VCaP (cell line): ENCODE results near the gene RPL19.

Experiments used
- H3K27ac ChIP-seq: fragments of 450-650 bp; 2 replicates; pipeline ENCODE4 v1.5.1; 2017
- TF ChIP-seq, protein P1 (sequence below): fragments of 450-650 bp; conservative IDR thresholded peaks from 2 replicates; pipeline ENCODE4 v1.5.1; 2017; ENCODE audit warnings: mild to moderate bottlenecking, moderate library complexity

RPL19 gene

DNA sequence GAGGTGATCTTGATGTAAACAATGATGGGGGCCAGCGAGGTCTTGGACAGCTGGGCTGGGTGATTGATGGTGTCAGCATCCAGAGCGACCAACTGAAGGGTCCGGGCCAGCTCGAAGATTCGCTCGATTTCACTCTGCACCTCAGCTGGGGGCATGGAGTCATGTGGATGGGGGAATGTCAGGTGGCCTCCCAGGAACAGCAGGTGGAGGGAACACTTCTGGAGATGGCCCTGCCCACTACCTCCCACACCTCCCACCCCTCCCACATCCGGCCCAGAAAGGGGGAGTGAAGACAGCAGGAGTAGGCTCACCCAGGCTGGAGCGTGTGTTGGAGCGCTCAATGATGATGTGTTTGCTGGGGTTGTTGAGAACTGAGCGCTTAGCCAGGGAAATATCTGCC, 16.4 kb upstream of the RPL19 start:
- TF ChIP-seq, protein P1, sequence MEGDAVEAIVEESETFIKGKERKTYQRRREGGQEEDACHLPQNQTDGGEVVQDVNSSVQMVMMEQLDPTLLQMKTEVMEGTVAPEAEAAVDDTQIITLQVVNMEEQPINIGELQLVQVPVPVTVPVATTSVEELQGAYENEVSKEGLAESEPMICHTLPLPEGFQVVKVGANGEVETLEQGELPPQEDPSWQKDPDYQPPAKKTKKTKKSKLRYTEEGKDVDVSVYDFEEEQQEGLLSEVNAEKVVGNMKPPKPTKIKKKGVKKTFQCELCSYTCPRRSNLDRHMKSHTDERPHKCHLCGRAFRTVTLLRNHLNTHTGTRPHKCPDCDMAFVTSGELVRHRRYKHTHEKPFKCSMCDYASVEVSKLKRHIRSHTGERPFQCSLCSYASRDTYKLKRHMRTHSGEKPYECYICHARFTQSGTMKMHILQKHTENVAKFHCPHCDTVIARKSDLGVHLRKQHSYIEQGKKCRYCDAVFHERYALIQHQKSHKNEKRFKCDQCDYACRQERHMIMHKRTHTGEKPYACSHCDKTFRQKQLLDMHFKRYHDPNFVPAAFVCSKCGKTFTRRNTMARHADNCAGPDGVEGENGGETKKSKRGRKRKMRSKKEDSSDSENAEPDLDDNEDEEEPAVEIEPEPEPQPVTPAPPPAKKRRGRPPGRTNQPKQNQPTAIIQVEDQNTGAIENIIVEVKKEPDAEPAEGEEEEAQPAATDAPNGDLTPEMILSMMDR = no peak
- H3K27ac ChIP-seq = no peak overlapping the region

GRCh38 chr17:39186481-39187002, 13.5 kb upstream of the RPL19 start:
- TF ChIP-seq, protein P1 = no peak
- no peak overlapping the region for H3K27ac ChIP-seq

- H3K27ac ChIP-seq = no peak overlapping the region
- TF ChIP-seq, protein P1 = no peak
Observed at GRCh38 chr17:39187152-39187830, 12.8 kb upstream of the RPL19 start.

GRCh38 chr17:39191750-39192510, 8.2 kb upstream of the RPL19 start:
- TF ChIP-seq, protein P1 = no peak
- H3K27ac ChIP-seq = no peak overlapping the region

- H3K27ac ChIP-seq = no peak overlapping the region
- TF ChIP-seq, protein P1 = no peak
Observed at GRCh38 chr17:39192901-39193300, 7.2 kb upstream of the RPL19 start.

- TF ChIP-seq, protein P1 = no peak
- H3K27ac ChIP-seq = no peak overlapping the region
Observed at GRCh38 chr17:39193346-39193745, 6.7 kb upstream of the RPL19 start.

- no peak overlapping the region for H3K27ac ChIP-seq
- TF ChIP-seq, protein P1 = no peak
Observed at GRCh38 chr17:39194089-39194984, 5.7 kb upstream of the RPL19 start.
